GM12801 (cell line): ENCODE measurements around the gene RAB9B.

Experiments used
- CTCF ChIP-seq: IDR thresholded peaks from one replicate; pipeline ENCODE4 v1.5.1; 2011; ENCODE audit warnings: control low read depth; ENCODE audit not compliant: insufficient read length; ENCODE audit errors: extremely low read depth

Gene RAB9B

DNA sequence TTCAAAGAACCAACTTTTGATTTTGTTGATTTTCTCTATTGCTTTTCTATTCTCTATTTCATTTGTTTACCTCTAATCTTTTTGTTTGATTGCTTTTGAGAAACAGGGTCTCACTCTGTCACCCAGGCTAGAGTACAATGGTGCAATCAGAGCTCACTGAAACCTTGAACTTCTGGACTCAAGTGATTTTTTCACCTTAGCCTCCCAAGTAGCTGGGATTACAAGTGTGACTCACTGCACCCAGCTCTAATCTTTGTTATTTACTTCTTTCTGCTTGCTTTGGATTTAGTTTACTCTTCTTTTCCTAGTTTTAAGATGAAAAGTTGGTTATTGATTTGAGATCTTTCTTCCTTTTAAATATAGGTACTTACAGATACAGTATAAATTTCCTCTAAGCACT is 26.2 kb downstream of the RAB9B start:
- no peak for TF ChIP-seq CTCF

DNA sequence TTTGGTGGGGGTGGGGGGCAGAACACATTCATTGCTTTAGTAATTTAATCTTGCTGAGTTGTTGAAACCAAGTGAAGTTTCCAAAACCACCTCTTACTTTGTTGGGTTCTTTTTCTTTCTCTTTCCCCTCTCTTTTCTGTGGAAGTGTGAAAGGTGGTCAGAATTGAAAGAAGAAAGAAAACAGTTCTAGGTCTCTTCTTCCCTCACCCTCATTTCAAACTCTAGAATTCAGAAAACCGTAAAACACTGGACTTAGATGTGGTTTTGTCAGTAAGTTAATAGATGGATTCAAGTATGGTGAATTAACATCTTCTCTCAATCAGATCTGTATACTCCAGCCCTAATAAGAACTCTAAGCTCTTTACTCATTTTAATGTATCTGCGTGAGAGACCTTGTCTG is 31.7 kb downstream of the RAB9B start:
- no peak for TF ChIP-seq CTCF

GRCh38 chrX:103797691-103798090 is 34.4 kb downstream of the RAB9B start:
- no peak for TF ChIP-seq CTCF

GRCh38 chrX:103794119-103794518 is 37.9 kb downstream of the RAB9B start:
- TF ChIP-seq CTCF: no peak

DNA sequence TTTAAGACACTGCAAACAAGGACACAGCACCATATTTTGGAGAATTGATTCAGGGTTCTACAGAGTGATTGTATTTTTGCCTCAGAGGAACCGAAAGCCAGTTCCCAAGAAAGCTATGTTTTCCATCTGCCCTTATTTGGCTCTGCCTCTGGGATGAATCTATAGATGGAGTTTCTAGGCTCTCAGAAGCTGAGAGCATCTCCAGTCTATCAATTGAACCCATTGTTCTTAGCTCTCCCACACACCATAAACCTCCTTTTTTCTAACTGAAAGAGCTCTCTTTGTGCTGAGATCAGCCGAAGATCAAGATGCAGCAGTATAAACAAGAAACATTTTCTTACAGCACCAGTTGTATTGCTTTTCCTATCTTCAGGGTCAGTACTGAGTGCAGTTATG is 38.5 kb downstream of the RAB9B start:
- TF ChIP-seq CTCF: no peak

GRCh38 chrX:103792916-103793544 is 39.0 kb downstream of the RAB9B start:
- TF ChIP-seq CTCF: no peak

DNA sequence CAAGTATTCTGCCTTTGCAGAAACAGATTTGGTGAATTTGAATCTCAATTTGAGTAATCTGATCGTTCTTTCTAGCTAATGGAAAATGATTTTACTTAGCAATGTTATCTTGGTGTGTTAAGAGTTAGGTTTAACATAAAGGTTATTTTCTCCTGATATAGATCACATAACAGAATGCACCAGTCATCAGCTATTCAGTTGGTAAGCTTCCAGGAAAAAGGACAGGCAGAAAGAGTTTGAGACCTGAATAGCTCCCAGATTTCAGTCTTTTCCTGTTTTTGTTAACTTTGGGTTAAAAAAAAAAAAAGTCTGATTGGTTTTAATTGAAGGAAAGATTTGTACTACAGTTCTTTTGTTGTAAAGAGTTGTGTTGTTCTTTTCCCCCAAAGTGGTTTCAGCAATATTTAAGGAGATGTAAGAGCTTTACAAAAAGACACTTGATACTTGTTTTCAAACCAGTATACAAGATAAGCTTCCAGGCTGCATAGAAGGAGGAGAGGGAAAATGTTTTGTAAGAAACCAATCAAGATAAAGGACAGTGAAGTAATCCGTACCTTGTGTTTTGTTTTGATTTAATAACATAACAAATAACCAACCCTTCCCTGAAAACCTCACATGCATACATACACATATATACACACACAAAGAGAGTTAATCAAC is 40.1 kb downstream of the RAB9B start:
- TF ChIP-seq CTCF: no peak

GRCh38 chrX:103791228-103791627 is 40.8 kb downstream of the RAB9B start:
- TF ChIP-seq CTCF: no peak
